HG02759 (cell line): ENCODE results near the gene PPP1R3C.

Experiments used
- ATAC-seq: cut with Tn5 transposase; IDR thresholded peaks from one replicate; pipeline ENCODE4 v1.9.1; 2021; ENCODE audit warnings: mild to moderate bottlenecking, moderate library complexity; ENCODE audit not compliant: unreplicated experiment

PPP1R3C gene

DNA sequence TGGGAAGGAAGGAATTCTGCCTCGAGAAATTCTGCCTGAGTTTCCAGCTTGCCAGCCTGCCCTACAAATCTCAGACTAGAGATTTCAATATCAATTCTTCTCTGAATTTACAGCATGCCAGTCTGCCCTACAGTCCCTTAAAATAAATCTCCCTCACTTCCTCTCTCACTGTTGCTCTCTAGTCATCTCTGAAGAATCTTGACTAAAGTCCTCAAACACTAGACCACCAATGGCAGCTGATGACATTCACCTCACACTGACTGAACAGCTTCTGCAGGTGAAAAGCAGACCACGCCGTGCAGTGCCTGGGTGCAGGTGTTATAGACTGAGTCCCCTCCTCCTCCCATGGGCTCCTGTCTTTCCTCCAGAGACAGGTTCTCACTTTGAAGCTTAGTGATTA is 30.4 kb downstream of the PPP1R3C start:
- ATAC-seq: no peak

DNA sequence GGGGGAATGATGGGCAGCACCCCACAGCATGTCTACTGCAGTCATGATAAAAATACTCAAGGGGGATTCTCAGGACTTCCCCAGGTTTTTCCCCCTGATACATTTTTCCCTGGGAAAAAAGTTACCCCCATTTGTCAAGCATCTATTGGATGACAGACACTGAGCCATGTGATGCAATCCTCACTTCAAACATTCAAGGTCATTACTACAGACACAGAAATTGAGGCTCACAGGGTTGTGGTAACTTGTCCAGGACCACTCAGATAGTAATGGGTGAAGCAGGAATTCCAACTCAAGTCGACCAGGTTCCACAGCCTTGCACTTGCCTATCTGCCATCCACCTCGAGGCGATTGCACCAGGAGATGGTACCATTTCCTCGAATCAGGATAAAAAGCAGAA is 31.7 kb downstream of the PPP1R3C start:
- no peak for ATAC-seq

DNA sequence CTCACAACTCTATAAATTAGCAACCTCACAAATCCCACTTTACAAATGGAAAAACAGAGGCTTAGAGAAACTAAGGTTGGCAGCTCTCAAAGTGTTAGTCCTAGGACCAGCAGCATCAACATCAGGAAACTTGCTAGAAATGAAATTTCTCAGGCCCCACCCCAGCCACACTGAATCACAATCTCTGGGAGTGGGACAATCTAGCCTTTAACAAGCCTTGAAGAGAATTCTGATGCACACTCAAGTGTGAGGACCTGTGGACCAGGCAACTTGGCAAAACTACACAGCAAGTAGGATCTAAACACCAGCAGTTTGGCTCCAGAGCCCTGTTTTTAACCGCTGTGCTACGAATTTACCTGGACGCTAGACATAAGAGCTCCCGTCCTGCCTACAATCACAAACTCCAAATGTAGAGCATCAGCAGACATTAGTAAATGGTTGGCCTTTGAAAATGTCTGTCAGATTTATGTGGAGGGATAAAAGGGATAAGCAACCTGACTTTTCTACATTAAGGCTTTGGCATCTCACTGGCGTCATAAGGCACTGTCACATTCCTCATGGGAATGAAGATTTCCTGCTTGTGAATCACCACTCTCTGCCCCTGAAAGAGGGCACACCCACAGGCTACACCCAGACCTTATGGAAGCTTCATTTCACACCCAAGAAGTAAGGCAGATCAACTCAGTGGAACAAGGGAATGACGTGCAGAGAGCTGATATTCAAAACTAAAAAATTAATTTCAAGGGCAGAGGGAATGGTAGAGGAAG is 34.5 kb downstream of the PPP1R3C start:
- no peak for ATAC-seq

DNA sequence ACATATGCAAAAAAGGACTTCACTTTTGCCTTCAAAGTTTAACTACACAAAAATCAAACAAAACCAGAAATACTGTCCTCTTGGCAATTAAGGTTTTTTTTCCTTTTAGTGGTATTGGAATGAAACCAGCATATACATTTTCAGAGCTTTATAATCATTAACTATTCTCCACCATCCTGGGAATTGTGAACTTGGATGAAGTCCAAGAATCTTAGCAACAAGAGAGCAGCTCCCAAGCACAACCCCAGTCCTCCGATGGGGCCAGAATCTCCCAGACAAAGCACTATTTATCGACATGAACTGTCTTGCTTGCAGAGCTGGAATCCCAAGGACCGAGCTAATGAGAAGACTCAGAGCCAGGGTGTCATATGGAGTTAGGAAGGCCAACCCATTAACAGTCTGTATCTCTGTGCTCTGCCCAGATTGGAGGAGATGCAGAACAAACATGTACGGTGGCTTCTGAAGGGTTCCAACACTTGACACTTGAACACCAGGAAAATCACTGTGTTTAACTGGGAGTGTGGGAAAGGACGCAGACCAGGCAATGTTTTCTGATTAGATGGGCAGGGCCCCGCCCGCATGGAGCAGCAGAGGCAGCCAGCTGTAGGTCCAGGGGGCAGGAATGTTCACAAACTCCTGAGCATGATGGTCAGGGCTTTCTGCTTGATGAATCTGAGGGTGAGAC is 35.5 kb downstream of the PPP1R3C start:
- no peak for ATAC-seq

DNA sequence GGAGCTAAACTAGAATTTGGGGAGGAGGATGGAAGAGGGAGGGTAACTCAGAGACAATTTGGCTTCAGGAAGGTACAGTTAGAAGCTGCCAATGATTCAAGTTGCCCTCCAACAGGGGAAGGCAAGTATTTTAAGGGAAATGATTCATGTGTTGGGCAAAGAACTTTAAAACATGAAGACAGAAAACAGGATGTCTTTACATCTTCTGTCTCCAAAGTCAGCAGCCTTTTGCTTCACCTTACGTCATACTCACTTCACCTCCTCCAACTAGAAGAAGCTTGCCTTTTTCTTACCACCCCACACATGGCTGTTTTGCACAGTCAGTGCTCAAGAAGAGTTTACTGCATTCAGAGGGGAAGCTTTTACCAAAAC is 36.1 kb downstream of the PPP1R3C start:
- ATAC-seq: no peak

DNA sequence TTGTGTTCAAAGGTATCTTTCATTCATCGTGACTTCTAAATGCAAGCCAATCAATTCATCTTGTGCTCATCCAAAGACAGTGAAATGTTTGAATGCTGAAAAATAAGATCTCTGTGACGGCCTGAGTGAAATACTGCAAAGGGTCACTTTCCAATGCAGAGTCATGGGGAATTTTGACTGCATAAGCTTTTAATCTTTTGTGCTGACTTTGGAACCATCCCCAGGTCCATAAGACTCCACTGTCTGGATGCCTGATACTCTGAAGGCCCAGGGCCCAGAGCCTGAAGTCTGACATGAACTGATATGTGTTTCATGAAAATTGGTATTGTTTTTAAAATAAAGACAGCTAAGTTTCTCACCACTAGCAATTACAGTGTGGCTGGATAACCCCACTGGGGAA is 39.0 kb downstream of the PPP1R3C start:
- ATAC-seq: no peak

DNA sequence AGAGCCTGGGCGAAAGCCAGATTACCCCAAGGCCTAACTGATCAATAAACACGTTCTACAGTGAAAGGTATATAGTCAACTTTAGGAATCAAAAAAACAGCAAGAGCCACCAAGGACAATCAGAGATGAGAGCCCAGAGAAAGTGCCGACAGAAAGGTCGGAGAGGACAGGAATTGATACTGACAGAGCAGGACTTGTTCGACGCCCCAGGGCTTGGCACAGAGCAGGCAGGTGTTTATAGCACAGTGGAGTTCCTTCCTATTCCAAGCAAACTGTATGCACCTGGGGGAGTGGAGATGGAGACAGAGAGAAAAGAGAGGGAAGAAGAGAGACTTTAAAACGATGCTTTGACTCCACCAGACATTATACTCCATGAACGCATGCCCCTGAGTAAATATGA is 39.5 kb downstream of the PPP1R3C start:
- ATAC-seq: no peak

DNA sequence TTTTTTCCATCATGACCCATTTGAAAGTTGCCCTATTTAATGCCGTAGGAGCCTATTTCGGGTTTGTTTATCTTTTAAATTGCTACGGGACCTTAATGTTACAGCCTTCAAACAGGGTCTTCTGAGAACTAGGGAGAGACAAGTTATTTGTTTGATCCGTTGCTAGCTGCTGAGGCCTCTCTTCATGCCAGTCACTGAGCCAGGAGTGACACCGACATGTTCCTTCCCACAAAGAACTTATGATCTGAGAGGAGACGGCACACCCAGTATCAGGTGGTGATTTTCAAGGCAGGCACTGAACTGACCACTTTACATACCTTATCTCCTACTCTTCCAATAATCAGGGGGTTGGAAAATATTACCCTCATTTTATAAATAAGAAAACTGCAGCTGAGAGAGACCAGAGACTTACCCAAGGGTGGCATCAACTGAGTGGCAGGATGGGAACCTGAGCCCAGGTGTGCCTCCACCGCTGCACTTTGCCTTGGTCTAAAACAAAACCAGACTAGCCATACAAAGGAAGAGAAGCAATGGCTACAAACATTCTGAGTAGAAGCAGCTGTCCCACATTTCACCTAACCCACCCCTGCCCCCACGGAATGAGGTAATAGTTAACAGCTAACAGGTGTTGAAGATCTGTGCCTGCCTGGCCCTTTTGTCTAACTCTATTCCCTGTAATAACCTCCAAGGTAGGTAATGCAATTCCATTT is 40.5 kb downstream of the PPP1R3C start:
- ATAC-seq: no peak

DNA sequence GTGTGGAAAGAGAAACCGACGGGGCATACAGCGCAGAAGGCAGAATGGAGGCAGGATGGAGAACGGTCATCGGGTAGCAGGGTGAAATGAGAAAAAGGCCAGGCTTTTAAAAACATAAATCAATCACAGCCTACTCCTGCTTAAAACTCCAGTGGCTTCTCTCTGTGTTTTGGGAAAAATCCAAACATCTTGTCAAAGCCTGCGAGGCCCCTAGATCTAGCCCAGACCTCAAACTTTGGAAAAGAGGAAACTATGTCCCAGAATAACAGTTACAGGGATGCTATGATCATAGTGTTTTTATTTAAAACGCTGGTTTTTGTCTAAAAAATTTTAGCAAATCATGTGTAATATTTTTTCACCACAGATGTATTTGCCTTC is 41.1 kb downstream of the PPP1R3C start:
- ATAC-seq: no peak

DNA sequence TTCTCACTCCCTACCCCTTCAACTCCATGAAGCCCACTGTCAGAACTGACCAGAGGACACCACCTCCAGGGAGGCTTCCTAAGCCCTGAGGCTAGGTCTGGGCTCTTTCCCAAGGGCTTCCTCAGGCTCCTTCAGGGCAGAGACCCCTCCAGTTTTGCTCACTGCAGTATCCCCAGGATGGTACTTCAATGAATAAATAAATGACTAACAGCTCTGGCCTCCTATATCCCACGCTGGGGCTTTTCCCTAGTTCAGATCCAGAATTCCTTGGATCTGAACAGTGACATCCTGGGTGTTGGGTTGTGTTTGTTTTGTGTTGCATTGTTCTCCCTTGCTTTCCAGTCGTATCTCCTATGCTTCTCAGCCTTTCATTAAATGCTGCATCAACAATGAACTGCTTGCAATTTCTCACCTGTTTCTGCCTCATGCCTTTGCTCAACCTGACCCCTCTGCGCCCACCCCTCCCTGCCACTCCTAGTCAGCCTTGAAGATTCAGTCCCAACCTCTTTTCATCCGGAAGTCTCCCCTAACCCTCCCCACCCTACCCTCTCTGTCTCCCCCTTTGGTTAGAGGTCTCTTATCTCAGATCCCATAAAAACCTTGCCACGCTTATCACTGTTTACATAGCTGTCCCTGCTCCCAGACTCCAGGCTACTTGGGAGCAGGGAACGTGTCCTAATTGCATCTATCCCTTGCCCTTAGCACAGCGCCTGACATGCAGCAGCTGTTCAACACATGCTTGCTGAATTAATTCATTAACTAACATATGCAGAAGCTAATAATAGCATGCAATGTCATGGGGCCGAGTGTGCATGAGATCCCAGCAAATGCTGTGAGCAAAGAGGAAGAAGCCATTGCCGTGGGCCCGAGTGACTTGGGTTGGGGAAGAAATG is 41.7 kb downstream of the PPP1R3C start:
- no peak for ATAC-seq

DNA sequence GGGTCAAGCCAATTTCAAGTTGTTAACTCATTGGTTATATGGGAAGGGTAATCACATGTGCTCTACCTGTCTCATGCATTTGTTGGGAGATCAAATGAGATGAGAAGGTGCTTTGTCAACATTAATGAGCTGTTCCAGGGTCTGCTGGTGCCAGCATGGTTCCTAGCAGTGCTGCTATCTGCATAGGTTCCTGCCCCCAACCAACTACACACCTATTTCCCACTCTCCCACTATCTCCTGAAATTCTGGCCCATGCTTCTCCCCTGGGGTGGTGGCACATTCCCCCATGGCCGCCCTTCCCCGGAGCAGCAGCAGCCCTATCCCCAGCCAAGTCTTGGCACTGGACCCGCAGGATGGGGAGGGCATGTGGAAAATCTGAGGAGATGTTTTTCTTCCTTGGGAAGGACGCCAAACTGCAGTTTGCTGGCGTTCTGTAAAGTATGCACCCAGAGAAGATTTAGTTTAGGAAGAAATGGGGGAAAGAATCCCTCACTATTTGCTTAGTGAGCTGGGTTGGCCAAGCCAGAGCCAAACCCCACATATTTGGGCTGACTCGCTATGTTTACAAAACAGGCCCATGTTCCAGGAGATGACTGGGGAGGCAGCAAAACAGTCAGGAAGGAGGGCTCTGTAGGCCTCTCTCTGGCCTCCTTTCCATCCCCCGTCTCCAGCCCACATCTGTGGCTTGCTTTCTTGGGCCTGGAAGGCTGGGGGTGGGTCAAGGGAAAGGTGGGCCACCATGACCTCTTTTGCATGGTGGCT is 42.5 kb downstream of the PPP1R3C start:
- no peak for ATAC-seq

DNA sequence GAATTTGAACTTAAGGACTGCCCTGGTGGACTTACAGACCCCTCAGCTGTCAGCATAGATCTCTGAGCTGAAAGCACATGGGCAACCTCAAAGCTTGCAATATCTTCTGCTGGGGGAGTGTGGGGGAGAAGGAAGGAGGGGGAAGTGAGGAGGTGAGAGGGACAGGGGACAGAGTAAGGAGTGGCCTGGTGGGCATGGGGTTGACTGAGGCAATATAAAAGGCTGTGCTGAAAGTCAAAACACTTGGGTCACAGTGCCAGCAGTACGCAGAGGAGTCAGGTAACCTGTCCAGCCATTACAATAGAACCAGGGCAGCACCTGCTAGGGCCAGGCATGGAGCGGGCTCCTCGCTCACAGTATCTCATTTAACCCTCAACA is 43.2 kb downstream of the PPP1R3C start:
- no peak for ATAC-seq

DNA sequence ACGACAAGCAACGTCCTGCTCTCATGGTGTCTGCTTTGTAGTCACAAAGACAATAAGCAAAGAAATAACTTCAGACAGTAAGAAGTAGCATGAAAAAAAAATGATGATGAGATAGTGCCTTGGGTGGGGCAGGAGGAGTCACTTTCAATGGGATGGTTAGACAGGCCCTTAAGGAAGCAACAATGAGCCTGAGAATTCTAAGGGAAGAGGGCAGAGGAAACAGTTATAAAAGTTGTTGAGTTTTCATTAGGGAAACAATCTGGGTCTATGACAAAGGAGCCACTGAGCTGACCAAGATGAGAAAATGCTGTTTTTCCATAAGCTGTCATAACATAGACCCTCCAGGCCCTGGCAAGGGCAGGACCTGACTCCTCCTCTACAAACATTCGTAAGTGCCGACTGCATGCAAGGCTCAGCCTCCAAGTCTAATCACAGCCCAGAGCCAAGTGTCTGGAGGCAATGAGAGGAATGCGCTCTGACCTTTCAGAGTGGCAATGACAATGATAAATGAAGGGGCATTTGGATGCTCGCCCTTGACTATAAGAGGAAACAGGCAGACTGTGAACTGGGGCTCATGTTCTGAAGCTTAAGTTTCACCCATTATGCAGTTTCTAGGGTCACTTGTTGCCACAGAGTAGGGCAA is 43.7 kb downstream of the PPP1R3C start:
- no peak for ATAC-seq

DNA sequence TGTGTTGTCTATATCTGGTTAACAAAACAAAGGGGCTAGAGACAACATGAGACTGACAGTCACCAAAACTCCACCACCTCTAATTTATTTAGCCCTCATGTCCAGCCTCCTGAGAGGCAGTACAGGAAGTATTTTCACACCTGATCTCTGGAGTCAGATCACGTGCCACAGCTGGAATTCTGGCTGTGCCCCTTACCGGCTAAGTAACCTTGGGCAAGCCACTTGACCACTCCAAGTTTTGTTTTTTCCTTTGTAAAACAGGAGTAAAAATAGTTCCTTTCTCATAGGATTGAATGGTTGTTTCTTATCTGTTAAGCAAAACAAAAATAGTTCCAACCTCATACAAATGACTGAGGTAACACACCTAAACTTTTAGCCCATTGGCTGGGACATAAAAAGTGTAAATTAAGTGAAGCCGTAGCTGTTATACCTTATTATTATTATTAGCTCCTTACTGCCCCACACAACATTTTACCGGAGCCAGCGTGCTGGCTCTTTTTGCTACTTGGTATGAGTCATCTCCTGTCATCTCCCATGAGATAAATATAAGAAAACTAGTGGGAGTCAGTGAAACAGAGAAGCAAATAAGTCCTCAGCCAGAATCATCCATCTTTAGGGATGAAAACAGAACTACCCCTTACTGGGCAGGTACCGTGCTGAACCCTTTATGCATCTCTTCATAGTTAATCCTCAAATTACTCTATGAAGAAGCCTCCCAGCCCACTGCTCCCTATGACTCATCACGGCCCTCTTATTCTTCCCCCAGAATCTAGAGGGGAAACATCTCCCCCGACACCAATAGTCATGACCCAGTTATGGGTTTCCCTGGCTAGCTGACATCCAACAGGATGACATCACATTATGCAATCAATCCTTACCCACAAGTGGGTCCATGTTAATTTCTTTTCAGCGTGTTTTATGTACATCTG is 44.9 kb downstream of the PPP1R3C start:
- ATAC-seq: no peak

DNA sequence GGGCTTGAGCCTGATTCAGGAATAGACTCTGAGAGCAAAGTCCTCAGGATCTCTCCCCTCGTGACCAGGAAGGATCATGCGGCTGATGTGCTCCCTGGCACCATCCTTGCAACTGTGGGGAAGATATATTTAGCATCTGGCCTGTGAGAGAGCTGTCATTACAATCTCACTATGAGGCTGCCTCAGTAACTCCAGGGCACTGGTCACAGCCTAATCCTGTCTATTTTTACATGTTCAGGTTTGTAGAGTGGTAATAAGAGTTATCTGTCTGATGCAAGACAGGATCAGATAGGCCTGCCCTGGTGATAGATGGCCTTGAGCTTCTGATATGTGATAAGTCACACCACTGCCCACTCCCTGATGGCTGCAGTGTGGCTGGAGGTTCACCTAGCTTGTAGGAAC is 50.7 kb downstream of the PPP1R3C start:
- ATAC-seq: no peak

DNA sequence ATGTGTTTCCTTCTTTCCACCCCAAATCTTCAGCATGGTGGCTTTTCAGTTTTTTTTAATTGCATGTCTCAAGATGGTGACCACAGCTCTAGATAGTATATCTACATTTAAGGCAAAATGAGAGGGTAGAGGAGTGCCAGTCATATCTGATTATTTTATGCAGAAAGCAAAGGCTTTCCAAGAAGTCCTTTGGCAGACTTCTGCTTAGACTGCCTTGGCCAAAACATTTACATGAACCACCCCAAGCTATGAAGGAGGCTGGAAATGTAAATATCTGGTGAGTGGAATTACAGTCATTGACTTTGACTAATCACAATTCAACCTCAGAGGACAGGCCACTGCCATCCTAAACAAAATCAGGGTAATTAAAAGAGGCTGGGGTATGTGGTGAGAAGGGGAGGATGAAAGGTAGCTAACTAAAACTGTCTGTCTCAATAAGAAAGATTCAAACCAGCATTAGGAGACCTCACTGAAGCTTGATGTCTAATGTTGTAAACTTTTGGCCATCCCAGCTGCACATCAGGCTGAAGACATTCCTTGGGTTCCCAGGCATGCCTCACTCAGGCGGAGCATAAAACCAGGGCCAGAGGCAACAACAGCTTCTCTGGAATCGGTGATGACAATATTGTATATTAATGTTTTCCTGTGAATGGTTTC is 53.4 kb downstream of the PPP1R3C start:
- ATAC-seq: no peak
